ENCODE results near the gene NDUFB6.
"Not testable (repeated sequence)": the region's sequence is repeated elsewhere in the genome, so short reads cannot be mapped to it uniquely, and the experiment has no call there.

The NDUFB6 gene

GRCh38 chr9:32570262-32570661 is 2.7 kb downstream of the NDUFB6 start:
- no peak for DNase-seq (ENCODE audit: low read depth)

GRCh38 chr9:32566770-32567169 is 6.2 kb downstream of the NDUFB6 start:
- DNase-seq (ENCODE audit: low read depth): no peak

GRCh38 chr9:32565967-32566366 is 7.0 kb downstream of the NDUFB6 start:
- DNase-seq (ENCODE audit: low read depth): no peak

GRCh38 chr9:32558408-32558934 is 14.5 kb downstream of the NDUFB6 start:
- no peak for DNase-seq (ENCODE audit: low read depth)

GRCh38 chr9:32554591-32554990 is 18.4 kb downstream of the NDUFB6 start:
- DNase-seq (ENCODE audit: low read depth): no peak

GRCh38 chr9:32554107-32554506 is 18.9 kb downstream of the NDUFB6 start:
- no peak for DNase-seq (ENCODE audit: low read depth)

- peak; percentile 86 for DNase-seq (ENCODE audit: low read depth)
These were observed 20.6 kb downstream of the NDUFB6 start, which contains the start of the genes SMIM27 and TOPORS for GRCh38 chr9:32552172-32552872. SMIM27 (plus strand) TSS chr9:32552327; CDS start chr9:32552435, 108 bp downstream. TOPORS (minus strand) TSS chr9:32552586; CDS start chr9:32552436, 150 bp downstream.

- DNase-seq (ENCODE audit: low read depth): peak; percentile 31
These were observed 21.5 kb downstream of the NDUFB6 start for GRCh38 chr9:32551276-32552051.

- DNase-seq (ENCODE audit: low read depth): peak; percentile 92
These were observed 22.2 kb downstream of the NDUFB6 start for GRCh38 chr9:32550562-32551275.

- DNase-seq (ENCODE audit: low read depth): no peak
These were observed 22.8 kb downstream of the NDUFB6 start for GRCh38 chr9:32550150-32550561.

- not testable (repeated sequence) for DNase-seq (ENCODE audit: low read depth)
These were observed 24.7 kb downstream of the NDUFB6 start for GRCh38 chr9:32548213-32548612.

GRCh38 chr9:32545884-32546283 is 27.1 kb downstream of the NDUFB6 start:
- no peak for DNase-seq (ENCODE audit: low read depth)

- no peak for DNase-seq (ENCODE audit: low read depth)
These were observed 29.9 kb downstream of the NDUFB6 start for GRCh38 chr9:32543047-32543446.

- no peak for DNase-seq (ENCODE audit: low read depth)
These were observed 39.1 kb downstream of the NDUFB6 start for GRCh38 chr9:32533816-32534215.

- DNase-seq (ENCODE audit: low read depth): no peak
These were observed 39.6 kb downstream of the NDUFB6 start for GRCh38 chr9:32533336-32533735.

GRCh38 chr9:32526707-32527048 is 46.3 kb downstream of the NDUFB6 start:
- DNase-seq (ENCODE audit: low read depth): no peak

GRCh38 chr9:32526041-32526706 is 46.8 kb downstream of the NDUFB6 start, which contains the start of gene RIGI:
RIGI (minus strand) TSS chr9:32526196; CDS start chr9:32526166, 30 bp downstream.
- peak; percentile 65 for DNase-seq (ENCODE audit: low read depth)

- DNase-seq (ENCODE audit: low read depth): no peak
These were observed 47.3 kb downstream of the NDUFB6 start for GRCh38 chr9:32525709-32526030.

GRCh38 chr9:32524892-32525708 is 47.9 kb downstream of the NDUFB6 start:
- no peak for DNase-seq (ENCODE audit: low read depth)

GRCh38 chr9:32524558-32524891 is 48.4 kb downstream of the NDUFB6 start:
- DNase-seq (ENCODE audit: low read depth): not testable (repeated sequence)

GRCh38 chr9:32523910-32524309 is 49.0 kb downstream of the NDUFB6 start:
- no peak for DNase-seq (ENCODE audit: low read depth)
